ENCODE data around the gene PRMT9. TPM values are rescaled to one million over a fixed set of nuclear protein-coding genes. Genes with fewer than 3 reads are reported as not detected.

The PRMT9 gene
- total and polyA plus RNA-seq, 9 of the 15 experiments (the other 6 are each of a cell fraction or from before 2014, with no cell fraction given): 3.5 to 15.6 (median 7.2) TPM

DNA sequence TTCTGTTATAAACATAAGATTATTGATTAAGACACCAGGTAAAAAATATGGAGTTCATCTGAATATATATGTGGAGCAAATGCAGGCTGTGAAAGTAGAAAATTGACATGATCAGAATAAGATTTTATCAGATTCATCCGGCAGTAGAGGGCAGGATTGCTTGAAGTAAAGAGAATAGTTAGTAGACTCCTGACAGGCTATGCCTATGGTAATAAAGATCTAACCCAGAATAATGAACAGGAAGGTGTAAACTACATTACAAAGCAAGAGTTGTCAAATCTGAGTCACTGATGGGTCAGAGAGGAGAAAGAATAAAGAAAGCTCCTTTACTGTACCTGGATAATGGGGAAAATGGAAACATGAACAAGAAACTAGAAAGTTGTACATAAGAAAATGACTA is 87.6 kb downstream of the PRMT9 start (continued):
- TF ChIP-seq ZNF764 (CRISPR knock-in tag; IDR thresholded peaks at IDR 0.05; ENCODE audit: low read depth) (no peak), NEUROD1 (IDR thresholded peaks at IDR 0.05; ENCODE audit: borderline replicate concordance, low read depth, low read length, partially characterized antibody) (no peak), SMARCB1 (IDR thresholded peaks at IDR 0.05; ENCODE audit: insufficient read length, low read depth) (no peak), ZFP30 (CRISPR knock-in tag; IDR thresholded peaks at IDR 0.05; ENCODE audit: borderline replicate concordance) (no peak), JUN (IDR thresholded peaks at IDR 0.05; ENCODE audit: borderline replicate concordance, low read depth, low read length) (no peak), JUN (CRISPR knock-in tag; IDR thresholded peaks at IDR 0.05; ENCODE audit: borderline replicate concordance) (no peak)

DNA sequence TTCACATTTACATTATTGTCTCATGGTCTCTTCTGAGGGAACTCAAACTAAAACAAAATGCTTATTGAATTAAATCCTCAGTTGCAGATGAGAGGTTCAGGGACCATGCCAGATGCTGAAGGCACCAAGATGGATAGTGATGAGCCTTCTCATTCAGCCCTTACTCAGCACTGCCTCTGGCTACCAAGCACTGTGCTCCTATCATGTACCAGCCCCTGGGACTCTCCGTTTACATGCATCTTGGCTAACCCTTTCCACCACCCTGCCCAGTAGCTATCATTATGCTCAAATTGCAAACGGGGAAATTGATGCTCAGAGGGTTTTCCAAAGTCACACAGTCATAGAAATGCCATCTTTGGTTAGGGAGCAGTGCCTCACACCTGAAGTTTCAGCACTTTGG is 89.4 kb downstream of the PRMT9 start:
- in situ Hi-C loops (cut with MboI): loop anchor here (10.0 to 25.0 kb wide), 2 partner anchors 430 to 582 kb away; no protein-coding TSS in a partner anchor
- H3K9ac ChIP-seq (ENCODE audit: insufficient read depth in 1 of 2, low read depth in 2 of 2, low read length in 2 of 2): no peak overlapping the region
- no peaks in the 10 kb centered on the region for H4K20me1 ChIP-seq (replicated peaks; ENCODE audit: control insufficient read depth, insufficient read depth, low read length)
- H3K36me3 ChIP-seq (ENCODE audit: control insufficient read depth, insufficient read depth, low read length): no peaks in the 10 kb centered on the region
- no peak overlapping the region for H3K4me2 ChIP-seq (ENCODE audit: insufficient read depth, low read length)
- POLR2A ChIA-PET: no interaction called here
- no peak for FAIRE-seq
- H3K4me3 ChIP-seq: no peak overlapping the region
- H3K4me1 ChIP-seq (replicated peaks in 1 of 2; ENCODE audit: control insufficient read depth in 2 of 2, insufficient read depth in 2 of 2, low read length in 2 of 2): no peaks in the 10 kb centered on the region
- TF ChIP-seq FOXK1 (CRISPR knock-in tag; IDR thresholded peaks at IDR 0.05; ENCODE audit: borderline replicate concordance): no peak
- TF ChIP-seq, protein P1, sequence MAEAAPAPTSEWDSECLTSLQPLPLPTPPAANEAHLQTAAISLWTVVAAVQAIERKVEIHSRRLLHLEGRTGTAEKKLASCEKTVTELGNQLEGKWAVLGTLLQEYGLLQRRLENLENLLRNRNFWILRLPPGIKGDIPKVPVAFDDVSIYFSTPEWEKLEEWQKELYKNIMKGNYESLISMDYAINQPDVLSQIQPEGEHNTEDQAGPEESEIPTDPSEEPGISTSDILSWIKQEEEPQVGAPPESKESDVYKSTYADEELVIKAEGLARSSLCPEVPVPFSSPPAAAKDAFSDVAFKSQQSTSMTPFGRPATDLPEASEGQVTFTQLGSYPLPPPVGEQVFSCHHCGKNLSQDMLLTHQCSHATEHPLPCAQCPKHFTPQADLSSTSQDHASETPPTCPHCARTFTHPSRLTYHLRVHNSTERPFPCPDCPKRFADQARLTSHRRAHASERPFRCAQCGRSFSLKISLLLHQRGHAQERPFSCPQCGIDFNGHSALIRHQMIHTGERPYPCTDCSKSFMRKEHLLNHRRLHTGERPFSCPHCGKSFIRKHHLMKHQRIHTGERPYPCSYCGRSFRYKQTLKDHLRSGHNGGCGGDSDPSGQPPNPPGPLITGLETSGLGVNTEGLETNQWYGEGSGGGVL (CRISPR knock-in tag; IDR thresholded peaks at IDR 0.05): no peak
- no peak for TF ChIP-seq KDM1A (IDR thresholded peaks at IDR 0.05)
- no peak for TF ChIP-seq ETS2 (tag; IDR thresholded peaks at IDR 0.05; ENCODE audit: borderline replicate concordance, poor library complexity, severe bottlenecking)
- no peak for TF ChIP-seq HDAC3 (IDR thresholded peaks at IDR 0.05; ENCODE audit: borderline replicate concordance, partially characterized antibody)
- TF ChIP-seq EP400 (IDR thresholded peaks at IDR 0.05): no peak
- TF ChIP-seq ZNF766 (CRISPR knock-in tag; conservative IDR thresholded peaks at IDR 0.05): no peak
- TF ChIP-seq, protein P2, sequence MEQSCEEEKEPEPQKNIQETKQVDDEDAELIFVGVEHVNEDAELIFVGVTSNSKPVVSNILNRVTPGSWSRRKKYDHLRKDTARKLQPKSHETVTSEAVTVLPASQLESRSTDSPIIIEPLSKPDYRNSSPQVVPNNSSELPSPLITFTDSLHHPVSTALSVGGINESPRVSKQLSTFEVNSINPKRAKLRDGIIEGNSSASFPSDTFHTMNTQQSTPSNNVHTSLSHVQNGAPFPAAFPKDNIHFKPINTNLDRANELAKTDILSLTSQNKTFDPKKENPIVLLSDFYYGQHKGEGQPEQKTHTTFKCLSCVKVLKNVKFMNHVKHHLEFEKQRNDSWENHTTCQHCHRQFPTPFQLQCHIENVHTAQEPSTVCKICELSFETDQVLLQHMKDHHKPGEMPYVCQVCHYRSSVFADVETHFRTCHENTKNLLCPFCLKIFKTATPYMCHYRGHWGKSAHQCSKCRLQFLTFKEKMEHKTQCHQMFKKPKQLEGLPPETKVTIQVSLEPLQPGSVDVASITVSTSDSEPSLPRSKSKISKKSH (CRISPR knock-in tag; IDR thresholded peaks at IDR 0.05): no peak
- no peak for TF ChIP-seq FIP1L1 (IDR thresholded peaks at IDR 0.05; ENCODE audit: low read depth, low read length, poor library complexity, severe bottlenecking)
- TF ChIP-seq, protein P3, sequence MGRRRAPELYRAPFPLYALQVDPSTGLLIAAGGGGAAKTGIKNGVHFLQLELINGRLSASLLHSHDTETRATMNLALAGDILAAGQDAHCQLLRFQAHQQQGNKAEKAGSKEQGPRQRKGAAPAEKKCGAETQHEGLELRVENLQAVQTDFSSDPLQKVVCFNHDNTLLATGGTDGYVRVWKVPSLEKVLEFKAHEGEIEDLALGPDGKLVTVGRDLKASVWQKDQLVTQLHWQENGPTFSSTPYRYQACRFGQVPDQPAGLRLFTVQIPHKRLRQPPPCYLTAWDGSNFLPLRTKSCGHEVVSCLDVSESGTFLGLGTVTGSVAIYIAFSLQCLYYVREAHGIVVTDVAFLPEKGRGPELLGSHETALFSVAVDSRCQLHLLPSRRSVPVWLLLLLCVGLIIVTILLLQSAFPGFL (CRISPR knock-in tag; IDR thresholded peaks at IDR 0.05): no peak
- TF ChIP-seq RAD21 (CRISPR knock-in tag; conservative IDR thresholded peaks at IDR 0.05 in 1 of 2, IDR thresholded peaks at IDR 0.05 in 1 of 2): no peak
- no peak for ATAC-seq
- no TSS peak for BruUV-seq (replicated peaks)
- DNase-seq (ENCODE audit: extremely low read depth in 1 of 4, low spot score in 3 of 4): no peak
- H3K79me2 ChIP-seq (ENCODE audit: control insufficient read depth, insufficient read depth, low read length): no peaks in the 10 kb centered on the region
- intact Hi-C loops (cut with micrococcal nuclease): no loop called here
- H2AFZ ChIP-seq (ENCODE audit: low read depth, low read length): no peak overlapping the region
- H3K27me3 ChIP-seq (ENCODE audit: control insufficient read depth in 2 of 2, insufficient read depth in 2 of 2, low read length in 2 of 2): peaks cover 0 to 5% of the 10 kb centered on the region in 2 experiments; a peak in 1 of 5 replicates
- H3K9me1 ChIP-seq (ENCODE audit: control insufficient read depth, insufficient read depth, low read length): no peaks in the 10 kb centered on the region
- WGBS (ENCODE audit: insufficient coverage, low coverage, missing lambda C conversion rate): 0% methylated on average over 2 of the region's 2 CpGs
- H3K27ac ChIP-seq (ENCODE audit: extremely low read depth, low read depth, low read length): no peak overlapping the region
- H3K9me3 ChIP-seq (replicated peaks; ENCODE audit: control insufficient read depth, insufficient read depth, low read depth, low read length): no peaks in the 10 kb centered on the region
- CTCF ChIA-PET (ENCODE audit: low intra/inter-chr PET ratio): no interaction called here

Measured in K562 (cell line).